Measurements from ENCODE around the gene LRP1B. TPM values are rescaled to one million over a fixed set of nuclear protein-coding genes. Genes with fewer than 3 reads are reported as not detected.

The LRP1B gene
- total RNA-seq, 4 donors from 2014 or later: 1.2 to 3.3 (median 2.6) TPM

DNA sequence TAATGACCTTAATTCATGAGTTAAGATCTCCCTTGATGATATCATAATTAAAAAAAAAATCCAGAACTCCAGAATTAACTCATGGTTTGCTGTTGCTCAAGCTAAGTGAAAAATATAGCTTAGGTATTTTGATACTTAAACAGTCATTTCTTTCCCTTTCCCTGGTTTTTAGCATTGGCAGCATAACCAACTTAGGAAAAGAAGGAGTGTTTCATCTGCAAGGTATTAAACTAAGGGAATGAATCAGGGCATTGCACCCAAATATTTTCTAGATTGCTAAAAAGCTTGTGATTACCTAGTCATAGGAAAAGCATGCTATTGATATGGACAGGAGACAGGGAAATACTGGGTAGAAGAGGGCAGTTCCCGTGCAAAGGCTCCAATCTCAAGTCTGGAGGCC, 207.2 kb downstream of the LRP1B start:
- H3K4me3 ChIP-seq: no peak overlapping the region
- TF ChIP-seq CTCF (IDR thresholded peaks at IDR 0.05): no peak
- TF ChIP-seq EP300 (IDR thresholded peaks at IDR 0.05): no peak
- no peak for TF ChIP-seq POLR2A (IDR thresholded peaks at IDR 0.05)
- H3K4me1 ChIP-seq: no peaks in the 10 kb centered on the region
- no peak for DNase-seq (ENCODE audit: low spot score in 2 of 2)
- H3K9me3 ChIP-seq: peaks cover 0 to 9% (median 0%) of the 10 kb centered on the region in 4 donors
- no peak overlapping the region for H3K27ac ChIP-seq
- no peaks in the 10 kb centered on the region for H3K36me3 ChIP-seq
- WGBS, 2 donors: 90 to 94% methylated on average over 1 of the region's 1 CpG
- no peaks in the 10 kb centered on the region for H3K27me3 ChIP-seq

GRCh38 chr2:141911485-141912066, 219.2 kb downstream of the LRP1B start:
- Histone ChIP-seq H3K4me3 (no peak overlapping the region), H3K27me3 (no peaks in the 10 kb centered on the region), H3K36me3 (no peaks in the 10 kb centered on the region), H3K4me1 (no peaks in the 10 kb centered on the region), H3K27ac (no peak overlapping the region), H3K9me3 (peaks cover 0 to 12% (median 1%) of the 10 kb centered on the region in 4 donors)
- 47 to 51% methylated on average over 2 of the region's 2 CpGs for WGBS, 2 donors
- no peak for TF ChIP-seq POLR2A (IDR thresholded peaks at IDR 0.05)
- TF ChIP-seq CTCF (IDR thresholded peaks at IDR 0.05): no peak
- no peak for TF ChIP-seq EP300 (IDR thresholded peaks at IDR 0.05)
- DNase-seq (ENCODE audit: low spot score in 2 of 2): no peak

- WGBS, 2 donors: 66 to 71% methylated on average over 2 of the region's 2 CpGs
Measured at GRCh38 chr2:141906678-141907077, 224.1 kb downstream of the LRP1B start.

DNA sequence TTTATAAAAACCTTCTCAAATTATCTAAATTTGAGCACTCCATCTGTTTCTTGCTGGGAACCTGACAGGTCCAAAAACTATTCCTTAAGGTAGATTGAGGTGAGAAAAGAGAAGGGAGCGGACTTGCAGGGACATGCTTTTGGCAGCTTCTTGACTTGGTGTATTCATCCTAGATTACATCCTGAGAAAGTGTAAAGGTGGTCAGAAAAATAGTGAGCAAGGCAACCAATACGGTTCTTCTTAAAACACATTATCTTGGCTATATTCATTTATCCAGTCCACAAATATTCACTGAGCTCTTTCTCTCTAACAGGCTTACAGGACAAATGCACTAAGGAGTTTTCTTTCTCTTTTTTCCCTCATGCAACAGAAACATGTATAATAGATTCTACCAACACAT, 230.0 kb downstream of the LRP1B start:
- 84 to 91% methylated on average over 2 of the region's 2 CpGs for WGBS, 2 donors
- Histone ChIP-seq H3K27me3 (no peaks in the 10 kb centered on the region), H3K4me3 (no peak overlapping the region), H3K4me1 (no peaks in the 10 kb centered on the region), H3K36me3 (no peaks in the 10 kb centered on the region), H3K9me3 (no peaks in the 10 kb centered on the region), H3K27ac (no peak overlapping the region)
- no peak for DNase-seq (ENCODE audit: low spot score in 2 of 2)
- TF ChIP-seq POLR2A (IDR thresholded peaks at IDR 0.05) (no peak), CTCF (IDR thresholded peaks at IDR 0.05) (no peak), EP300 (IDR thresholded peaks at IDR 0.05) (no peak)

More at GRCh38 chr2:141906678-141907077, 224.1 kb downstream of the LRP1B start:
- Histone ChIP-seq H3K4me1 (no peaks in the 10 kb centered on the region), H3K9me3 (no peaks in the 10 kb centered on the region), H3K36me3 (no peaks in the 10 kb centered on the region), H3K4me3 (no peak overlapping the region), H3K27me3 (no peaks in the 10 kb centered on the region), H3K27ac (no peak overlapping the region)
- TF ChIP-seq EP300 (IDR thresholded peaks at IDR 0.05): no peak
- no peak for TF ChIP-seq CTCF (IDR thresholded peaks at IDR 0.05)
- TF ChIP-seq POLR2A (IDR thresholded peaks at IDR 0.05): no peak
- DNase-seq (ENCODE audit: low spot score in 2 of 2): no peak

GRCh38 chr2:141899740-141900139, 231.1 kb downstream of the LRP1B start:
- DNase-seq (ENCODE audit: low spot score in 2 of 2): no peak
- no peaks in the 10 kb centered on the region for H3K27me3 ChIP-seq

More at GRCh38 chr2:141899740-141900139, 231.1 kb downstream of the LRP1B start:
- H3K4me3 ChIP-seq: no peak overlapping the region
- H3K36me3 ChIP-seq: no peaks in the 10 kb centered on the region
- TF ChIP-seq POLR2A (IDR thresholded peaks at IDR 0.05) (no peak), CTCF (IDR thresholded peaks at IDR 0.05) (no peak), EP300 (IDR thresholded peaks at IDR 0.05) (no peak)
- H3K9me3 ChIP-seq: no peaks in the 10 kb centered on the region
- no peak overlapping the region for H3K27ac ChIP-seq
- WGBS, 2 donors: 69 to 84% methylated on average over 4 of the region's 4 CpGs
- no peaks in the 10 kb centered on the region for H3K4me1 ChIP-seq

Measured in tibial nerve (tissue), 4 donors.